ENCODE results near the gene HUNK.

GRCh38 chr21:31857096-31857495, 15.7 kb upstream of the HUNK start:
- TF ChIP-seq CTCF (IDR thresholded peaks at IDR 0.05) (no peak), POLR2A (IDR thresholded peaks at IDR 0.05) (no peak)
